ENCODE data around the gene LENG1.

- TF ChIP-seq CTCF (IDR thresholded peaks at IDR 0.05) (no peak), POLR2AphosphoS5 (IDR thresholded peaks at IDR 0.05) (no peak), POLR2A (IDR thresholded peaks at IDR 0.05) (no peak), EP300 (IDR thresholded peaks at IDR 0.05) (no peak)
Observed at GRCh38 chr19:54154603-54155345, 4.7 kb downstream of the LENG1 start.
